Epithelial cell of prostate (primary cell): ENCODE measurements around the gene TRAPPC14.
"Not testable (repeated sequence)": the region's sequence is repeated elsewhere in the genome, so short reads cannot be mapped to it uniquely, and the experiment has no call there.

Experiments used
- DNase-seq: peaks from one replicate; pipeline ENCODE4 v3.0.0-alpha.2; 2011; ENCODE audit warnings: low read depth, low spot score
- H3K27ac ChIP-seq: fragments of 450-650 bp; 2 replicates; pipeline ENCODE4 v1.5.1; 2017; ENCODE audit warnings: mild to moderate bottlenecking

TRAPPC14 gene

GRCh38 chr7:100155553-100156317, 2.8 kb downstream of the TRAPPC14 start:
- DNase-seq, result no peak
- H3K27ac ChIP-seq, result no peak overlapping the region

- no peak for DNase-seq
- H3K27ac ChIP-seq, result no peak overlapping the region
These were observed 3.7 kb downstream of the TRAPPC14 start for GRCh38 chr7:100154651-100155491.

- H3K27ac ChIP-seq, result no peak overlapping the region
These were observed 4.6 kb downstream of the TRAPPC14 start for GRCh38 chr7:100153708-100154535.

GRCh38 chr7:100152937-100153666, 5.4 kb downstream of the TRAPPC14 start:
- H3K27ac ChIP-seq, result no peak overlapping the region
- no peak for DNase-seq

More at GRCh38 chr7:100153708-100154535, 4.6 kb downstream of the TRAPPC14 start:
- no peak for DNase-seq

GRCh38 chr7:100152404-100152803, 6.1 kb downstream of the TRAPPC14 start:
- no peak overlapping the region for H3K27ac ChIP-seq
- no peak for DNase-seq

GRCh38 chr7:100148559-100149328, 9.8 kb downstream of the TRAPPC14 start, which contains the start of gene LAMTOR4:
LAMTOR4 (plus strand) TSS chr7:100148918; CDS start chr7:100148973, 55 bp downstream.
- DNase-seq, result peak; percentile 96
- H3K27ac ChIP-seq, result peak within 1 kb of the TSS; percentile 55

GRCh38 chr7:100148225-100148558, 10.3 kb downstream of the TRAPPC14 start:
- DNase-seq, result no peak
- peak overlapping the region; percentile 55 for H3K27ac ChIP-seq

- no peak for DNase-seq
- H3K27ac ChIP-seq, result no peak overlapping the region
These were observed 11.2 kb downstream of the TRAPPC14 start for GRCh38 chr7:100147278-100147677.

GRCh38 chr7:100146350-100146749, 12.2 kb downstream of the TRAPPC14 start:
- not testable (repeated sequence) for H3K27ac ChIP-seq

GRCh38 chr7:100142461-100142860, 16.1 kb downstream of the TRAPPC14 start:
- no peak overlapping the region for H3K27ac ChIP-seq
- DNase-seq, result no peak

More at GRCh38 chr7:100146350-100146749, 12.2 kb downstream of the TRAPPC14 start:
- peak; percentile 60 for DNase-seq

GRCh38 chr7:100141555-100141949, 17.0 kb downstream of the TRAPPC14 start:
- H3K27ac ChIP-seq, result no peak overlapping the region
- DNase-seq, result no peak

GRCh38 chr7:100137851-100138760, 20.4 kb downstream of the TRAPPC14 start:
- H3K27ac ChIP-seq, result no peak overlapping the region

GRCh38 chr7:100132697-100133151, 25.8 kb downstream of the TRAPPC14 start:
- no peak overlapping the region for H3K27ac ChIP-seq
- DNase-seq, result no peak

More at GRCh38 chr7:100137851-100138760, 20.4 kb downstream of the TRAPPC14 start:
- no peak for DNase-seq

- no peak overlapping the region for H3K27ac ChIP-seq
- no peak for DNase-seq
These were observed 26.4 kb downstream of the TRAPPC14 start for GRCh38 chr7:100132126-100132525.

GRCh38 chr7:100130608-100131453, 27.7 kb downstream of the TRAPPC14 start:
- H3K27ac ChIP-seq, result peak overlapping the region; percentile 40
- no peak for DNase-seq

GRCh38 chr7:100130220-100130607, 28.3 kb downstream of the TRAPPC14 start:
- not testable (repeated sequence) for DNase-seq
- peak overlapping the region; percentile 40 for H3K27ac ChIP-seq

- no peak for DNase-seq
- no peak overlapping the region for H3K27ac ChIP-seq
These were observed 29.9 kb downstream of the TRAPPC14 start for GRCh38 chr7:100128637-100128963.
